Spleen (tissue), 7 donors: Measurements from ENCODE around the gene TRPM5.

Experiments used
- CTCF ChIP-seq, 11 experiments: fragments of 200-600 bp in 7 of 11; fragments of 450-650 bp in 4 of 11; sonication (generic) in 4 of 11; IDR thresholded peaks in 8 of 11; conservative IDR thresholded peaks in 3 of 11; 1 replicate in 7 of 11; 2 replicates in 4 of 11; pipeline versions ENCODE4 v1.4.0 to v1.8.0; 2016 to 2021; ENCODE audit warnings: antibody characterized with exemption in 11 of 11, inconsistent platforms in 4 of 11, mild to moderate bottlenecking in 1 of 11
- POLR2A ChIP-seq, 3 donors: fragments of 450-650 bp; IDR thresholded peaks; one replicate each; pipeline ENCODE4 v1.5.1; 2017; ENCODE audit warnings: antibody characterized with exemption in 3 of 3, mild to moderate bottlenecking in 1 of 3
- donor health status: DM: no; HTN: no; CAD: no; lungs with moderate emphysema.
- donor health status: DM: no; HTN: no; CAD: no.
- donor health status: DM: no; HTN: no; CAD: no.

- TF ChIP-seq POLR2A (IDR thresholded peaks at IDR 0.05) (no peak), CTCF (IDR thresholded peaks at IDR 0.05 in 8 of 11, conservative IDR thresholded peaks at IDR 0.05 in 3 of 11) (no peak)
Measured at GRCh38 chr11:2448661-2449547, 4.6 kb upstream of the TRPM5 start.
